Lower lobe of right lung (tissue), 2 donors: ENCODE data around the gene MRPL46. TPM values are rescaled to one million over a fixed set of nuclear protein-coding genes. Genes with fewer than 3 reads are reported as not detected.

ENCODE experiments used
- ATAC-seq, 2 donors: fragments of 200-7000 bp; cut with Tn5 transposase; one replicate each; pipeline ENCODE4 v1.9.1; 2020 to 2022; ENCODE audit warnings: mild to moderate bottlenecking in 2 of 2, moderate library complexity in 2 of 2
- DNase-seq: peaks from one replicate; pipeline ENCODE4 v3.0.0-alpha.2; 2020
- H3K27ac ChIP-seq: fragments of 200-600 bp; one replicate; pipeline ENCODE4 v1.8.0; 2022
- H3K27me3 ChIP-seq: fragments of 200-600 bp; one replicate; pipeline ENCODE4 v1.8.0; 2022; ENCODE audit warnings: low read depth
- H3K36me3 ChIP-seq: fragments of 200-600 bp; one replicate; pipeline ENCODE4 v1.8.0; 2022; ENCODE audit warnings: mild to moderate bottlenecking
- H3K4me1 ChIP-seq: fragments of 200-600 bp; one replicate; pipeline ENCODE4 v1.8.0; 2022
- H3K4me3 ChIP-seq: fragments of 200-600 bp; one replicate; pipeline ENCODE4 v1.8.0; 2022; ENCODE audit warnings: mild to moderate bottlenecking
- H3K9me3 ChIP-seq: fragments of 200-600 bp; one replicate; pipeline ENCODE4 v1.8.0; 2022
- intact Hi-C: fragments of 100-400 bp; cut with DNase I; formaldehyde crosslinking; loops from one replicate; pipeline ENCODE4 v1.11.0; 2022
- total RNA-seq: library from RNA; stranded (reverse); fragmentation: NEBNext Ultra II Directional; extraction: Animal tissue kit (Norgen Biotek cat#: 25700); gene quantifications from one replicate; pipeline ENCODE4 v1.2.1, GENCODE V29; 2021
- TF ChIP-seq, protein P1 (sequence below): fragments of 200-600 bp; IDR thresholded peaks from one replicate; pipeline ENCODE4 v1.8.0; 2022; ENCODE audit warnings: antibody characterized with exemption, mild to moderate bottlenecking
- donor health status: DM: no; HTN: yes; CAD: no; lungs with severe emphysema.

The MRPL46 gene
- total RNA-seq, 1 donor from 2014 or later, result 15.3 TPM

DNA sequence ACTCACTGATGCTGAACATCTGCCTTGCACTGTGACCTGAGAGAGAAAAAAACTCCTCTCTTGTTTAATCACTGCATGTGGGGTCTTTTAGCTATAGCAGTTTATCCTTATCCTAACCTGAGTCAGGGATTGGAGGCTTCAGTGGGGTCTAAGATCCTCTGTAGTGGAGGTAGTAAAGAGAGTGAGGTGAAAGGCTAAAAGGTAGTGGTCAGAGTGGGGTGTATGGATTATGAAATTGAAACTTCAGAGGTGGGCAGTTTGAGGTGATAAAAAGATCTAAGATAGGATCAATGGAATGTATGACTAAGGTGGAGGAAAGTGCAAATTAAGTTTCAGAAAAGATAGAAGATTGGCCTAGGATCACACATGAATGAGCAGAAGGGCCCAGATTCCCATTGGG is 42.8 kb upstream of the MRPL46 start:
- H3K27me3 ChIP-seq, result no peaks in the 10 kb centered on the region
- H3K4me1 ChIP-seq, result no peaks in the 10 kb centered on the region
- H3K4me3 ChIP-seq, result no peak overlapping the region
- no peak for DNase-seq
- intact Hi-C loops, result no loop called here
- TF ChIP-seq, protein P1, sequence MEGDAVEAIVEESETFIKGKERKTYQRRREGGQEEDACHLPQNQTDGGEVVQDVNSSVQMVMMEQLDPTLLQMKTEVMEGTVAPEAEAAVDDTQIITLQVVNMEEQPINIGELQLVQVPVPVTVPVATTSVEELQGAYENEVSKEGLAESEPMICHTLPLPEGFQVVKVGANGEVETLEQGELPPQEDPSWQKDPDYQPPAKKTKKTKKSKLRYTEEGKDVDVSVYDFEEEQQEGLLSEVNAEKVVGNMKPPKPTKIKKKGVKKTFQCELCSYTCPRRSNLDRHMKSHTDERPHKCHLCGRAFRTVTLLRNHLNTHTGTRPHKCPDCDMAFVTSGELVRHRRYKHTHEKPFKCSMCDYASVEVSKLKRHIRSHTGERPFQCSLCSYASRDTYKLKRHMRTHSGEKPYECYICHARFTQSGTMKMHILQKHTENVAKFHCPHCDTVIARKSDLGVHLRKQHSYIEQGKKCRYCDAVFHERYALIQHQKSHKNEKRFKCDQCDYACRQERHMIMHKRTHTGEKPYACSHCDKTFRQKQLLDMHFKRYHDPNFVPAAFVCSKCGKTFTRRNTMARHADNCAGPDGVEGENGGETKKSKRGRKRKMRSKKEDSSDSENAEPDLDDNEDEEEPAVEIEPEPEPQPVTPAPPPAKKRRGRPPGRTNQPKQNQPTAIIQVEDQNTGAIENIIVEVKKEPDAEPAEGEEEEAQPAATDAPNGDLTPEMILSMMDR, result no peak
- ATAC-seq, result no peak
- H3K9me3 ChIP-seq, result no peaks in the 10 kb centered on the region
- peaks cover 64% of the 10 kb centered on the region for H3K36me3 ChIP-seq
- H3K27ac ChIP-seq, result no peak overlapping the region

DNA sequence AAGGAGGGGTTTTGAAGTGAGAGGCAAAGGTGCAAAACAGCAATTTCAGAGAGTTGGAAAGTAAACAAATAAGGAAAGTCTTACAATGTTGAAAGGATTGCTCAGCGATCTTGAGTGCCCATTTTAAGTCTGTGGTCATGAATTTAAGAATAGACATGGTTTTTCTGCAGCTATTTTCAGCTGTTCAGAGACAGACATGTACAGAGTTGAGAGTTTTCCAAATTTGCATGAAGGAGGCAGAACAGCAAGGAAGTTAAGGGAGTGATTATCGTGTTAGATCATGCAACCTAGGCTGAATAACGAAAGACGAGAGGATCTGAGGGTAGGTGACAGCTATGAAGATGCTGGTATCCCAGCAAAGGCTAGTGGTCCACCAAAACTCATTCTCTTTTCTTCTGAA is 42.1 kb upstream of the MRPL46 start:
- no peaks in the 10 kb centered on the region for H3K9me3 ChIP-seq
- no peaks in the 10 kb centered on the region for H3K27me3 ChIP-seq
- TF ChIP-seq, protein P1, result no peak
- intact Hi-C loops, result no loop called here
- no peak overlapping the region for H3K27ac ChIP-seq
- H3K4me1 ChIP-seq, result no peaks in the 10 kb centered on the region
- H3K36me3 ChIP-seq, result peaks cover 68% of the 10 kb centered on the region
- H3K4me3 ChIP-seq, result no peak overlapping the region
- ATAC-seq (no peak), DNase-seq (no peak)

DNA sequence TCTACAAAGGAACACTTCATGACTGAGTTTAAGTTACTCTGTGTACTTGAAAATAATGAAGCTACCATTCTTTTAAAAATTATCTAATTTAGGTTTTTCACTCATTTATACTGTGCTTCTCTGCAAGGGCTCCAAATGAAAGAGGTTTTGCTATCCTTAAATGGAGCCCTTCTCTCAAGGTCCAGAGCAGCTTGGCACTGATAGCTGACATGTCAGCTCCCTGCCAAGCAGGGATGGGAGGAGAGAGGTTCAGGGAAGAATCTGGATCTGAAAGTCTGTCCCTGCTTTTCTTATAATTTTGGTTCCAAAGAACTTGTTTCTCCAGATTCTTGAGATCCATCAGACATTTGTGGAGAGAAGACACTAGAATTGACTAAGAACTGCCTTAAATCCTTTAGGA is 39.4 kb upstream of the MRPL46 start:
- ATAC-seq (no peak), DNase-seq (no peak)
- H3K4me3 ChIP-seq, result no peak overlapping the region
- TF ChIP-seq, protein P1, result no peak
- intact Hi-C loops, result no loop called here
- H3K36me3 ChIP-seq, result peaks cover 65% of the 10 kb centered on the region
- H3K27ac ChIP-seq, result no peak overlapping the region
- H3K27me3 ChIP-seq, result no peaks in the 10 kb centered on the region
- H3K4me1 ChIP-seq, result no peaks in the 10 kb centered on the region
- no peaks in the 10 kb centered on the region for H3K9me3 ChIP-seq

DNA sequence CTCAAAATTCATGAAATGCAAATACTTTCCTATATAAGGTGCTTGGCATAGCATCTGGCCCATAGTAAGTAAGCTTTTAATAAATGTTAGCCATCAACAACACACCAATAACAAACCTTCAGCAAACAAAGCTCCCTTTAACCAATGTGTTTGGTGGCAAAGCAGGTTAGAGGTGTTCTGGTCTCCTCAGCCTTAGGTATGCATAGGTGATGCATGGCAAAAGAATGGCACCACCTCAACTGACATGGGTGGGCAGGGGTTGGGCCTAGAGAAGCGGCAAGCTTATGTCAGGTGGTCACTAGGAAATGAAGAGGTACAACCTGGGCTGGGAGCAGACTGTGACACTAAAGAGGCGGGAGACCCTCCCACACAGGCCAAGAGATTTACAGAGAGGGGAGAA is 38.5 kb upstream of the MRPL46 start:
- intact Hi-C loops, result no loop called here
- H3K36me3 ChIP-seq, result peaks cover 56% of the 10 kb centered on the region
- no peak overlapping the region for H3K27ac ChIP-seq
- DNase-seq, result no peak
- no peaks in the 10 kb centered on the region for H3K9me3 ChIP-seq
- no peak overlapping the region for H3K4me3 ChIP-seq
- TF ChIP-seq, protein P1, result no peak
- ATAC-seq, result no peak
- H3K4me1 ChIP-seq, result no peaks in the 10 kb centered on the region
- H3K27me3 ChIP-seq, result no peaks in the 10 kb centered on the region

DNA sequence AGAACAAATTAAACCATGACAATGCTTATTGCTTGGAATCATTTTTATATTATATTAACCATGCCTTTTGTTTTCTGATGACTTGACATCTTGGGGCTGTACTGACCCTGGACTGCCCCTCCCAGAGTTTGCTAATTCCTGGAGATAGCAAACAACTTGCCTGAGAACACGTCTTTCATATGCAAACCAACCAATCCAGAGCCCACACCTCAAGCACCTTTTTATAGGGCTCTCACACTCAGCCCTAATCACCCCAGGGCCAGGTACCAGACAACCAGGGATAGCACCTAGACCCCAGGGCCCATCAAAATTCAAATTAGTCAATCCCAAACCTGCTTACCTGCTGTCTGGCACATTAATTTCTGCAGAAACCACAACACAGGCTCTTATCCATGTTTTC is 37.3 kb upstream of the MRPL46 start:
- Histone ChIP-seq H3K4me1 (no peaks in the 10 kb centered on the region), H3K27me3 (no peaks in the 10 kb centered on the region), H3K36me3 (peaks cover 46% of the 10 kb centered on the region), H3K9me3 (no peaks in the 10 kb centered on the region), H3K27ac (no peak overlapping the region), H3K4me3 (no peak overlapping the region)
- TF ChIP-seq, protein P1, result no peak
- no peak for DNase-seq
- intact Hi-C loops, result no loop called here
- ATAC-seq, result no peak

DNA sequence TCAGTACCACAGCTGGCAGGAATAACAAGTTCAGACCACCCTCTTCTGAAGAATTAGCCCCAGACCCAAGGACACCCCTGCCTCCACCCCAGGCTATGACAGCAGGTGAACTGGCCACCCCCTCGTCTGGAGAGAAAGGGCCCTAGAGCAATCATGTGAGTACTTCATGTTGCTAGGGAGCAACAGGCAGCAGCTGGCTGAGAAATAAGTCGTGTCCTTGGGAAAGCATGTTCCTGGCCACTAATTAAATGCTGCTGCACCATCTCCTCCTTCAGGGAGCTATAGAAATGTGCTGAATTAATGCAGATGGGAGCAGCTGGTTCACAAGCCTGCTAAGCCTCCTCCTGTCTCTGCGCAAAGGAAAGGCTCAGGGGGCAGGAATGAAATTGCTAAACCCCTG is 31.8 kb upstream of the MRPL46 start:
- no peak for DNase-seq
- Histone ChIP-seq H3K27ac (no peak overlapping the region), H3K9me3 (no peaks in the 10 kb centered on the region), H3K36me3 (peaks cover 12% of the 10 kb centered on the region), H3K27me3 (no peaks in the 10 kb centered on the region), H3K4me1 (no peaks in the 10 kb centered on the region), H3K4me3 (no peak overlapping the region)
- no peak for ATAC-seq
- intact Hi-C loops, result no loop called here
- TF ChIP-seq, protein P1, result no peak
